A172 (cell line): ENCODE measurements around the gene CASQ2. TPM values are rescaled to one million over a fixed set of nuclear protein-coding genes. Genes with fewer than 3 reads are reported as not detected.

Experiments used
- DNase-seq: peaks from one replicate; pipeline ENCODE4 v3.0.0-alpha.2; 2015; ENCODE audit warnings: low spot score
- total RNA-seq: library from RNA; depleted of rRNA; stranded (reverse); fragments of >200 nt; shearing (Covaris generic); gene quantifications from 2 replicates; pipeline ENCODE4 v1.2.3, GENCODE V29; 2014; rRNA removed

CASQ2 gene
- total RNA-seq, 1 experiment from 2014 or later, result not detected

GRCh38 chr1:115665319-115666096 lies 103.0 kb downstream of the CASQ2 start:
- no peak for DNase-seq

- DNase-seq, result no peak
Observed at GRCh38 chr1:115661157-115661556, 107.4 kb downstream of the CASQ2 start.

- DNase-seq, result no peak
Observed at GRCh38 chr1:115660151-115660550, 108.4 kb downstream of the CASQ2 start.

GRCh38 chr1:115658646-115659045 lies 109.9 kb downstream of the CASQ2 start:
- no peak for DNase-seq

- DNase-seq, result no peak
Observed at GRCh38 chr1:115656461-115657077, 111.9 kb downstream of the CASQ2 start.

GRCh38 chr1:115655916-115656315 lies 112.6 kb downstream of the CASQ2 start:
- no peak for DNase-seq

- no peak for DNase-seq
Observed at GRCh38 chr1:115655306-115655663, 113.2 kb downstream of the CASQ2 start.

GRCh38 chr1:115654663-115655305 lies 113.7 kb downstream of the CASQ2 start:
- peak; percentile 35 for DNase-seq

- no peak for DNase-seq
Observed at GRCh38 chr1:115654125-115654524, 114.4 kb downstream of the CASQ2 start.

- DNase-seq, result no peak
Observed at GRCh38 chr1:115652236-115652788, 116.2 kb downstream of the CASQ2 start.

- DNase-seq, result no peak
Observed at GRCh38 chr1:115651391-115651790, 117.1 kb downstream of the CASQ2 start.

- DNase-seq, result no peak
Observed at GRCh38 chr1:115650961-115651360, 117.6 kb downstream of the CASQ2 start.

Other genes with a start within 250 kb of the CASQ2 start
- gene VANGL1, start 126.7 kb downstream of the CASQ2 start, total RNA-seq, result 21.9 and 29.9 TPM in 2 replicates
- 0.07 TPM in 1 of 2 replicates, not detected in the other for gene NHLH2, start 72.4 kb upstream of the CASQ2 start, total RNA-seq
- 1.3 and 4.3 TPM in 2 replicates for gene SLC22A15, start 207.8 kb upstream of the CASQ2 start, total RNA-seq